OCI-LY1 (cell line): ENCODE data around the gene PARD3B.

ENCODE experiments used
- EZH2 ChIP-seq: fragments of 200-600 bp; sonication (generic), shearing (Covaris generic); IDR thresholded peaks from 2 replicates; pipeline ENCODE4 v1.8.0; 2017; ENCODE audit warnings: borderline replicate concordance, mixed run types, mild to moderate bottlenecking, antibody characterized with exemption, low read length, moderate library complexity, mixed read lengths
- TF ChIP-seq, protein P1 (sequence below): fragments of 200-600 bp; sonication (generic), shearing (Covaris generic); IDR thresholded peaks from 2 replicates; pipeline ENCODE4 v1.5.1; 2017; ENCODE audit warnings: mild to moderate bottlenecking, antibody characterized with exemption, low read length, moderate library complexity, mixed read lengths

- TF ChIP-seq, protein P1, sequence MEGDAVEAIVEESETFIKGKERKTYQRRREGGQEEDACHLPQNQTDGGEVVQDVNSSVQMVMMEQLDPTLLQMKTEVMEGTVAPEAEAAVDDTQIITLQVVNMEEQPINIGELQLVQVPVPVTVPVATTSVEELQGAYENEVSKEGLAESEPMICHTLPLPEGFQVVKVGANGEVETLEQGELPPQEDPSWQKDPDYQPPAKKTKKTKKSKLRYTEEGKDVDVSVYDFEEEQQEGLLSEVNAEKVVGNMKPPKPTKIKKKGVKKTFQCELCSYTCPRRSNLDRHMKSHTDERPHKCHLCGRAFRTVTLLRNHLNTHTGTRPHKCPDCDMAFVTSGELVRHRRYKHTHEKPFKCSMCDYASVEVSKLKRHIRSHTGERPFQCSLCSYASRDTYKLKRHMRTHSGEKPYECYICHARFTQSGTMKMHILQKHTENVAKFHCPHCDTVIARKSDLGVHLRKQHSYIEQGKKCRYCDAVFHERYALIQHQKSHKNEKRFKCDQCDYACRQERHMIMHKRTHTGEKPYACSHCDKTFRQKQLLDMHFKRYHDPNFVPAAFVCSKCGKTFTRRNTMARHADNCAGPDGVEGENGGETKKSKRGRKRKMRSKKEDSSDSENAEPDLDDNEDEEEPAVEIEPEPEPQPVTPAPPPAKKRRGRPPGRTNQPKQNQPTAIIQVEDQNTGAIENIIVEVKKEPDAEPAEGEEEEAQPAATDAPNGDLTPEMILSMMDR = no peak
- no peak for TF ChIP-seq EZH2
Measured at GRCh38 chr2:204877691-204878090, 332.4 kb downstream of the PARD3B start.
